Stimulated activated naive B cell treated with anti-CD40 and anti-IgM and Interleukin-4, amounts not matched to agents 10 μg/mL and 1 μg/mL and 100 μg/mL, for 72 hours (primary cell): ENCODE data around the gene PSG7.
A peak's percentile ranks its signal among the peaks of the same experiment; 100 is the strongest.
"Not testable (repeated sequence)": the region's sequence is repeated elsewhere in the genome, so short reads cannot be mapped to it uniquely, and the experiment has no call there.

Experiments used
- ATAC-seq, 2 donors: fragments of 150-1000 bp; cut with Tn5 transposase; replicated peaks; 2 replicates each; pipeline ENCODE4 v1.10.0; 2021; ENCODE audit warnings: moderate library complexity in 1 of 2
- DNase-seq: peaks from one replicate; pipeline ENCODE4 v3.0.0; 2021
- H3K27ac Mint-ChIP-seq: one replicate; pipeline ENCODE4 v1.8.0; 2022; ENCODE audit warnings: mild to moderate bottlenecking, mixed read lengths
- H3K27me3 Mint-ChIP-seq, 2 donors: one replicate each; pipeline ENCODE4 v1.8.0; 2022; ENCODE audit warnings: mixed read lengths in 2 of 2
- H3K36me3 Mint-ChIP-seq, 2 donors: one replicate each; pipeline ENCODE4 v1.8.0; 2022; ENCODE audit warnings: mixed read lengths in 2 of 2, mild to moderate bottlenecking in 1 of 2
- H3K4me1 Mint-ChIP-seq, 2 donors: one replicate each; pipeline ENCODE4 v1.8.0; 2022; ENCODE audit warnings: mixed read lengths in 2 of 2, mild to moderate bottlenecking in 1 of 2
- H3K4me3 Mint-ChIP-seq, 2 donors: one replicate each; pipeline ENCODE4 v1.8.0; 2022; ENCODE audit warnings: mild to moderate bottlenecking in 2 of 2, mixed read lengths in 2 of 2, moderate library complexity in 1 of 2
- H3K9me3 Mint-ChIP-seq, 2 donors: one replicate each; pipeline ENCODE4 v1.8.0; 2022; ENCODE audit warnings: mixed read lengths in 2 of 2, mild to moderate bottlenecking in 1 of 2

The PSG7 gene

GRCh38 chr19:42926781-42927180, 10.2 kb downstream of the PSG7 start:
- Mint-ChIP-seq H3K36me3 (no peaks in the 10 kb centered on the region), H3K9me3 (peaks cover 0 to 3% of the 10 kb centered on the region in 2 donors), H3K27ac (no peak overlapping the region), H3K4me1 (no peaks in the 10 kb centered on the region), H3K4me3 (no peak overlapping the region), H3K27me3 (peaks cover 25 to 32% of the 10 kb centered on the region in 2 donors)
- DNase-seq, result no peak
- no peak for ATAC-seq

- DNase-seq, result peak; percentile 11
- H3K4me3 Mint-ChIP-seq, H3K9me3 Mint-ChIP-seq, H3K36me3 Mint-ChIP-seq, H3K27ac Mint-ChIP-seq, ATAC-seq, H3K4me1 Mint-ChIP-seq: not testable (repeated sequence)
- H3K27me3 Mint-ChIP-seq, result peaks cover 21 to 32% of the 10 kb centered on the region in 2 donors
These were observed 13.9 kb downstream of the PSG7 start for GRCh38 chr19:42923106-42923505.

GRCh38 chr19:42920971-42921370, 16.0 kb downstream of the PSG7 start:
- not testable (repeated sequence) for H3K27ac Mint-ChIP-seq, H3K9me3 Mint-ChIP-seq, H3K4me1 Mint-ChIP-seq, DNase-seq, H3K4me3 Mint-ChIP-seq, H3K36me3 Mint-ChIP-seq, ATAC-seq
- H3K27me3 Mint-ChIP-seq, result peaks cover 17 to 40% of the 10 kb centered on the region in 2 donors

GRCh38 chr19:42919757-42920079, 17.3 kb downstream of the PSG7 start:
- no peaks in the 10 kb centered on the region for H3K4me1 Mint-ChIP-seq
- DNase-seq (no peak), ATAC-seq (no peak)
- H3K9me3 Mint-ChIP-seq, result peaks cover 0 to 3% of the 10 kb centered on the region in 2 donors
- H3K4me3 Mint-ChIP-seq, result no peak overlapping the region
- H3K27me3 Mint-ChIP-seq, result peaks cover 17 to 40% of the 10 kb centered on the region in 2 donors
- H3K27ac Mint-ChIP-seq, result no peak overlapping the region
- H3K36me3 Mint-ChIP-seq, result no peaks in the 10 kb centered on the region

- H3K4me3 Mint-ChIP-seq, H3K27ac Mint-ChIP-seq, H3K4me1 Mint-ChIP-seq, ATAC-seq, H3K9me3 Mint-ChIP-seq, H3K36me3 Mint-ChIP-seq, DNase-seq: not testable (repeated sequence)
- H3K27me3 Mint-ChIP-seq, result peaks cover 19 to 40% of the 10 kb centered on the region in 2 donors
These were observed 17.8 kb downstream of the PSG7 start for GRCh38 chr19:42919070-42919756.

- H3K27ac Mint-ChIP-seq, H3K4me1 Mint-ChIP-seq, H3K9me3 Mint-ChIP-seq, H3K36me3 Mint-ChIP-seq, ATAC-seq, H3K4me3 Mint-ChIP-seq, DNase-seq: not testable (repeated sequence)
- peaks cover 21 to 40% of the 10 kb centered on the region in 2 donors for H3K27me3 Mint-ChIP-seq
These were observed 18.5 kb downstream of the PSG7 start for GRCh38 chr19:42918377-42919069.

GRCh38 chr19:42917634-42918033, 19.4 kb downstream of the PSG7 start, which contains the start of gene PSG6:
TSS of gene PSG6 (minus strand) at chr19:42917894. CDS start at chr19:42917792, 102 bp downstream.
- not testable (repeated sequence) for DNase-seq, H3K9me3 Mint-ChIP-seq, H3K4me1 Mint-ChIP-seq, H3K27ac Mint-ChIP-seq, ATAC-seq, H3K36me3 Mint-ChIP-seq, H3K4me3 Mint-ChIP-seq
- peaks cover 21 to 37% of the 10 kb centered on the region in 2 donors for H3K27me3 Mint-ChIP-seq

- H3K4me1 Mint-ChIP-seq, H3K27ac Mint-ChIP-seq, DNase-seq, ATAC-seq, H3K9me3 Mint-ChIP-seq, H3K4me3 Mint-ChIP-seq, H3K36me3 Mint-ChIP-seq: not testable (repeated sequence)
- peaks cover 21 to 30% of the 10 kb centered on the region in 2 donors for H3K27me3 Mint-ChIP-seq
These were observed 20.1 kb downstream of the PSG7 start for GRCh38 chr19:42916931-42917330.

- H3K36me3 Mint-ChIP-seq, H3K4me1 Mint-ChIP-seq, H3K27ac Mint-ChIP-seq, H3K9me3 Mint-ChIP-seq, ATAC-seq, DNase-seq, H3K4me3 Mint-ChIP-seq: not testable (repeated sequence)
- peaks cover 13 to 19% of the 10 kb centered on the region in 2 donors for H3K27me3 Mint-ChIP-seq
These were observed 23.5 kb downstream of the PSG7 start for GRCh38 chr19:42913516-42913915.

GRCh38 chr19:42912941-42913340, 24.1 kb downstream of the PSG7 start:
- not testable (repeated sequence) for H3K4me1 Mint-ChIP-seq, H3K4me3 Mint-ChIP-seq, H3K36me3 Mint-ChIP-seq, ATAC-seq, DNase-seq, H3K9me3 Mint-ChIP-seq, H3K27ac Mint-ChIP-seq
- peaks cover 7 to 13% of the 10 kb centered on the region in 2 donors for H3K27me3 Mint-ChIP-seq

GRCh38 chr19:42911731-42912130, 25.3 kb downstream of the PSG7 start:
- H3K4me3 Mint-ChIP-seq, H3K27ac Mint-ChIP-seq, DNase-seq, H3K36me3 Mint-ChIP-seq, H3K9me3 Mint-ChIP-seq, H3K4me1 Mint-ChIP-seq, ATAC-seq: not testable (repeated sequence)
- H3K27me3 Mint-ChIP-seq, result peaks cover 7 to 15% of the 10 kb centered on the region in 2 donors

GRCh38 chr19:42906162-42906561, 30.8 kb downstream of the PSG7 start:
- not testable (repeated sequence) for H3K36me3 Mint-ChIP-seq, DNase-seq, H3K4me1 Mint-ChIP-seq, H3K4me3 Mint-ChIP-seq, ATAC-seq, H3K27ac Mint-ChIP-seq, H3K9me3 Mint-ChIP-seq
- peaks cover 9 to 15% of the 10 kb centered on the region in 2 donors for H3K27me3 Mint-ChIP-seq

- not testable (repeated sequence) for DNase-seq, H3K4me3 Mint-ChIP-seq, ATAC-seq, H3K36me3 Mint-ChIP-seq, H3K4me1 Mint-ChIP-seq, H3K27ac Mint-ChIP-seq, H3K9me3 Mint-ChIP-seq
- peaks cover 17 to 28% of the 10 kb centered on the region in 2 donors for H3K27me3 Mint-ChIP-seq
These were observed 36.4 kb downstream of the PSG7 start for GRCh38 chr19:42900561-42900960.

GRCh38 chr19:42899674-42900073, 37.3 kb downstream of the PSG7 start:
- H3K4me1 Mint-ChIP-seq, H3K27ac Mint-ChIP-seq, H3K36me3 Mint-ChIP-seq, DNase-seq, H3K9me3 Mint-ChIP-seq, ATAC-seq, H3K4me3 Mint-ChIP-seq: not testable (repeated sequence)
- peaks cover 17 to 28% of the 10 kb centered on the region in 2 donors for H3K27me3 Mint-ChIP-seq

- H3K9me3 Mint-ChIP-seq, H3K4me3 Mint-ChIP-seq, ATAC-seq, H3K4me1 Mint-ChIP-seq, H3K36me3 Mint-ChIP-seq, DNase-seq, H3K27ac Mint-ChIP-seq: not testable (repeated sequence)
- peaks cover 17 to 28% of the 10 kb centered on the region in 2 donors for H3K27me3 Mint-ChIP-seq
These were observed 37.9 kb downstream of the PSG7 start for GRCh38 chr19:42899110-42899509.
